ENCODE results near the gene MOB1A. TPM values are rescaled to one million over a fixed set of nuclear protein-coding genes. Genes with fewer than 3 reads are reported as not detected.
"Not testable (repeated sequence)": the region's sequence is repeated elsewhere in the genome, so short reads cannot be mapped to it uniquely, and the experiment has no call there.

Gene MOB1A
- polyA plus RNA-seq, 4 donors, result 41.3 to 75.5 (median 47.0) TPM

- 80 to 83% (median 82%) methylated on average over 4 of the region's 4 CpGs for WGBS, 3 donors
- DNase-seq, result no peak
- no peak overlapping the region for H3K27ac ChIP-seq (ENCODE audit: low read depth in 1 of 3, low read length in 2 of 3)
- H3K4me1 ChIP-seq (ENCODE audit: control insufficient read depth in 3 of 3, insufficient read depth in 2 of 3, low read depth in 1 of 3, low read length in 2 of 3), result peaks cover 0 to 4% (median 4%) of the 10 kb centered on the region in 3 donors
- no peak for FAIRE-seq
- peaks cover 0 to 14% (median 0%) of the 10 kb centered on the region in 3 donors for H3K27me3 ChIP-seq (ENCODE audit: control insufficient read depth in 3 of 3, insufficient read depth in 3 of 3, low read length in 3 of 3)
- no peak overlapping the region for H3K4me3 ChIP-seq (ENCODE audit: low read depth in 1 of 3, low read length in 3 of 3)
- no peaks in the 10 kb centered on the region for H3K36me3 ChIP-seq (ENCODE audit: control insufficient read depth in 3 of 3, insufficient read depth in 2 of 3, low read depth in 1 of 3, low read length in 3 of 3)
- H3K9me3 ChIP-seq (ENCODE audit: control insufficient read depth in 2 of 2, insufficient read depth in 1 of 2, low read depth in 1 of 2, low read length in 1 of 2), result peaks cover 0 to 5% of the 10 kb centered on the region in 2 donors
These were observed 18.4 kb upstream of the MOB1A start for GRCh38 chr2:74197049-74197448.

- H3K4me1 ChIP-seq (ENCODE audit: control insufficient read depth in 3 of 3, insufficient read depth in 2 of 3, low read depth in 1 of 3, low read length in 2 of 3), result peaks cover 0 to 4% (median 2%) of the 10 kb centered on the region in 3 donors
- H3K36me3 ChIP-seq (ENCODE audit: control insufficient read depth in 3 of 3, insufficient read depth in 2 of 3, low read depth in 1 of 3, low read length in 3 of 3), result no peaks in the 10 kb centered on the region
- FAIRE-seq (no peak), DNase-seq (peak in 1 of 2 donors; percentile 67)
- H3K9me3 ChIP-seq (ENCODE audit: control insufficient read depth in 2 of 2, insufficient read depth in 1 of 2, low read depth in 1 of 2, low read length in 1 of 2), result peaks cover 0 to 5% of the 10 kb centered on the region in 2 donors
- no peak overlapping the region for H3K4me3 ChIP-seq (ENCODE audit: low read depth in 1 of 3, low read length in 3 of 3)
- WGBS, 3 donors, result 28 to 56% (median 38%) methylated on average over 1 of the region's 1 CpG
- H3K27ac ChIP-seq (ENCODE audit: low read depth in 1 of 3, low read length in 2 of 3), result no peak overlapping the region
- H3K27me3 ChIP-seq (ENCODE audit: control insufficient read depth in 3 of 3, insufficient read depth in 3 of 3, low read length in 3 of 3), result peaks cover 0 to 14% (median 0%) of the 10 kb centered on the region in 3 donors
These were observed 16.1 kb upstream of the MOB1A start for GRCh38 chr2:74194799-74195198.

- H3K36me3 ChIP-seq (ENCODE audit: control insufficient read depth in 3 of 3, insufficient read depth in 2 of 3, low read depth in 1 of 3, low read length in 3 of 3), result no peaks in the 10 kb centered on the region
- no peak overlapping the region for H3K27ac ChIP-seq (ENCODE audit: low read depth in 1 of 3, low read length in 2 of 3)
- FAIRE-seq, result no peak
- no peaks in the 10 kb centered on the region for H3K4me1 ChIP-seq (ENCODE audit: control insufficient read depth in 3 of 3, insufficient read depth in 2 of 3, low read depth in 1 of 3, low read length in 2 of 3)
- 69 to 81% (median 76%) methylated on average over 6 of the region's 6 CpGs for WGBS, 3 donors
- H3K9me3 ChIP-seq (ENCODE audit: control insufficient read depth in 2 of 2, insufficient read depth in 1 of 2, low read depth in 1 of 2, low read length in 1 of 2), result no peaks in the 10 kb centered on the region
- H3K4me3 ChIP-seq (ENCODE audit: low read depth in 1 of 3, low read length in 3 of 3), result no peak overlapping the region
- H3K27me3 ChIP-seq (ENCODE audit: control insufficient read depth in 3 of 3, insufficient read depth in 3 of 3, low read length in 3 of 3), result no peaks in the 10 kb centered on the region
- no peak for DNase-seq
These were observed 13.1 kb upstream of the MOB1A start for GRCh38 chr2:74191596-74192380.

- no peak for FAIRE-seq
These were observed 10.0 kb upstream of the MOB1A start for GRCh38 chr2:74188696-74189095.

GRCh38 chr2:74188018-74188601 lies 9.4 kb upstream of the MOB1A start:
- H3K4me1 ChIP-seq (ENCODE audit: control insufficient read depth in 3 of 3, insufficient read depth in 2 of 3, low read depth in 1 of 3, low read length in 2 of 3), result no peaks in the 10 kb centered on the region
- no peaks in the 10 kb centered on the region for H3K36me3 ChIP-seq (ENCODE audit: control insufficient read depth in 3 of 3, insufficient read depth in 2 of 3, low read depth in 1 of 3, low read length in 3 of 3)
- H3K27me3 ChIP-seq (ENCODE audit: control insufficient read depth in 3 of 3, insufficient read depth in 3 of 3, low read length in 3 of 3), result no peaks in the 10 kb centered on the region
- no peaks in the 10 kb centered on the region for H3K9me3 ChIP-seq (ENCODE audit: control insufficient read depth in 2 of 2, insufficient read depth in 1 of 2, low read depth in 1 of 2, low read length in 1 of 2)
- FAIRE-seq (no peak), DNase-seq (no peak)
- H3K4me3 ChIP-seq (ENCODE audit: low read depth in 1 of 3, low read length in 3 of 3), result no peak overlapping the region
- WGBS, 3 donors, result 87 to 94% (median 90%) methylated on average over 6 of the region's 6 CpGs
- H3K27ac ChIP-seq (ENCODE audit: low read depth in 1 of 3, low read length in 2 of 3), result no peak overlapping the region

More at GRCh38 chr2:74188696-74189095, 10.0 kb upstream of the MOB1A start:
- H3K4me3 ChIP-seq (ENCODE audit: low read depth in 1 of 3, low read length in 3 of 3), result no peak overlapping the region
- no peaks in the 10 kb centered on the region for H3K36me3 ChIP-seq (ENCODE audit: control insufficient read depth in 3 of 3, insufficient read depth in 2 of 3, low read depth in 1 of 3, low read length in 3 of 3)
- 90 to 97% (median 93%) methylated on average over 3 of the region's 3 CpGs for WGBS, 3 donors
- H3K9me3 ChIP-seq (ENCODE audit: control insufficient read depth in 2 of 2, insufficient read depth in 1 of 2, low read depth in 1 of 2, low read length in 1 of 2), result no peaks in the 10 kb centered on the region
- H3K27ac ChIP-seq (ENCODE audit: low read depth in 1 of 3, low read length in 2 of 3), result no peak overlapping the region
- H3K27me3 ChIP-seq (ENCODE audit: control insufficient read depth in 3 of 3, insufficient read depth in 3 of 3, low read length in 3 of 3), result no peaks in the 10 kb centered on the region
- H3K4me1 ChIP-seq (ENCODE audit: control insufficient read depth in 3 of 3, insufficient read depth in 2 of 3, low read depth in 1 of 3, low read length in 2 of 3), result no peaks in the 10 kb centered on the region
- DNase-seq, result no peak

GRCh38 chr2:74186706-74187105 lies 8.0 kb upstream of the MOB1A start:
- H3K36me3 ChIP-seq (ENCODE audit: control insufficient read depth in 3 of 3, insufficient read depth in 2 of 3, low read depth in 1 of 3, low read length in 3 of 3); H3K9me3 ChIP-seq (ENCODE audit: control insufficient read depth in 2 of 2, insufficient read depth in 1 of 2, low read depth in 1 of 2, low read length in 1 of 2); H3K27me3 ChIP-seq (ENCODE audit: control insufficient read depth in 3 of 3, insufficient read depth in 3 of 3, low read length in 3 of 3); DNase-seq; H3K27ac ChIP-seq (ENCODE audit: low read depth in 1 of 3, low read length in 2 of 3); H3K4me1 ChIP-seq (ENCODE audit: control insufficient read depth in 3 of 3, insufficient read depth in 2 of 3, low read depth in 1 of 3, low read length in 2 of 3); FAIRE-seq; H3K4me3 ChIP-seq (ENCODE audit: low read depth in 1 of 3, low read length in 3 of 3): not testable (repeated sequence)
- 94 to 96% (median 95%) methylated on average over 15 of the region's 15 CpGs for WGBS, 3 donors

- H3K27ac ChIP-seq (ENCODE audit: low read depth in 1 of 3, low read length in 2 of 3), result peak overlapping the region in 1 of 3 donors; percentile 2
- FAIRE-seq (no peak), DNase-seq (no peak)
- no peaks in the 10 kb centered on the region for H3K9me3 ChIP-seq (ENCODE audit: control insufficient read depth in 2 of 2, insufficient read depth in 1 of 2, low read depth in 1 of 2, low read length in 1 of 2)
- 71 to 77% (median 75%) methylated on average over 9 of the region's 9 CpGs for WGBS, 3 donors
- no peaks in the 10 kb centered on the region for H3K36me3 ChIP-seq (ENCODE audit: control insufficient read depth in 3 of 3, insufficient read depth in 2 of 3, low read depth in 1 of 3, low read length in 3 of 3)
- H3K4me3 ChIP-seq (ENCODE audit: low read depth in 1 of 3, low read length in 3 of 3), result no peak overlapping the region
- no peaks in the 10 kb centered on the region for H3K27me3 ChIP-seq (ENCODE audit: control insufficient read depth in 3 of 3, insufficient read depth in 3 of 3, low read length in 3 of 3)
- H3K4me1 ChIP-seq (ENCODE audit: control insufficient read depth in 3 of 3, insufficient read depth in 2 of 3, low read depth in 1 of 3, low read length in 2 of 3), result no peaks in the 10 kb centered on the region
These were observed 7.4 kb upstream of the MOB1A start for GRCh38 chr2:74186038-74186437.

- H3K27ac ChIP-seq (ENCODE audit: low read depth in 1 of 3, low read length in 2 of 3), result no peak overlapping the region
- FAIRE-seq, result no peak
These were observed 5.2 kb upstream of the MOB1A start for GRCh38 chr2:74183878-74184277.

More at GRCh38 chr2:74183878-74184277, 5.2 kb upstream of the MOB1A start:
- Histone ChIP-seq H3K36me3 (ENCODE audit: control insufficient read depth in 3 of 3, insufficient read depth in 2 of 3, low read depth in 1 of 3, low read length in 3 of 3) (no peaks in the 10 kb centered on the region), H3K27me3 (ENCODE audit: control insufficient read depth in 3 of 3, insufficient read depth in 3 of 3, low read length in 3 of 3) (no peaks in the 10 kb centered on the region), H3K9me3 (ENCODE audit: control insufficient read depth in 2 of 2, insufficient read depth in 1 of 2, low read depth in 1 of 2, low read length in 1 of 2) (no peaks in the 10 kb centered on the region), H3K4me3 (ENCODE audit: low read depth in 1 of 3, low read length in 3 of 3) (no peak overlapping the region), H3K4me1 (ENCODE audit: control insufficient read depth in 3 of 3, insufficient read depth in 2 of 3, low read depth in 1 of 3, low read length in 2 of 3) (peaks cover 0 to 2% (median 0%) of the 10 kb centered on the region in 3 donors)
- DNase-seq, result no peak
- 77 to 85% (median 78%) methylated on average over 2 of the region's 2 CpGs for WGBS, 3 donors
